DMS 273 (cell line): ENCODE measurements around the gene NUDT16.

Source experiments
- DNase-seq: peaks from one replicate; lab custom pipeline; 2025; ENCODE audit not compliant: unreplicated experiment; lab: John Stamatoyannopoulos, UW

The NUDT16 gene

GRCh38 chr3:131386429-131387165, 5.0 kb downstream of the NUDT16 start:
- no peak for DNase-seq

GRCh38 chr3:131387796-131388489, 6.4 kb downstream of the NUDT16 start:
- no peak for DNase-seq

GRCh38 chr3:131388490-131388799, 6.9 kb downstream of the NUDT16 start:
- no peak for DNase-seq

DNA sequence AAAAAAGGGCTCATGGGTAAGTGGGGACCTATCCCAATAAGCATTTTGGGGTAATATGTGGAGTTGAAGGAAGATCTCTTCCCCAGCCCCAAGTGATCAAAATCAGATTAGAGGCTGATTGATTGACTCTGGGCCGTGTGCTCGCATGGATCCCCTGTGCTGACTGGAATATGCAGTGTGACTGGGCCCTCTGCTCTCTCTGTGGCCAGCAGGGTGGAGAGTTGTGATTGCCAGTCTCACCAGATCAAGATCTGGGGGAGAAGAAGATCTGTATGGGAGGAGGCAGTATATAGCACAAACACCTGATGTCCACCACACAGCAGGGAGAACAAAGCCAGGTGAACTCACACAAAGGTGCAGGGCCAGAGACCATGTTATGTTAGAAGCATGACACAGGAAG, 8.8 kb downstream of the NUDT16 start:
- no peak for DNase-seq

DNA sequence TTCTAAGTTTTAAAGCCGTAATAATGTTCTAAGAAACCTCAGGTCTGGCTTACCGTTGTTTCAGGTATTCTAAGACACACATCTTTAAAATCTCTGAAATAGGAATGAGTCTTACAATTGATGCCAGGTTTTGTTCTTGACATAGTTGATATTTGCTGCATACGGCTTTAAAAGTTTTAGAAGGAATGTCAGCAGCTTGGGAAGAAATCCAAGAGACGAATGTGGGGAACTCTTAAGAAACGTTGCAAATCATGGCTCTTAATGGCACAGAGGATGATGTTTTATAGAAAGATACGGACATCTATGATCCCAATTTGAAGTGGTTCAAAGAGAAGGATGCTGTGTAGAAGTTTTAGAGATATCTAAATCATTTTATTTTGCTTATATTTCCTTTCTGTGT, 11.5 kb downstream of the NUDT16 start:
- DNase-seq: no peak

GRCh38 chr3:131393868-131394267, 12.3 kb downstream of the NUDT16 start:
- no peak for DNase-seq

DNA sequence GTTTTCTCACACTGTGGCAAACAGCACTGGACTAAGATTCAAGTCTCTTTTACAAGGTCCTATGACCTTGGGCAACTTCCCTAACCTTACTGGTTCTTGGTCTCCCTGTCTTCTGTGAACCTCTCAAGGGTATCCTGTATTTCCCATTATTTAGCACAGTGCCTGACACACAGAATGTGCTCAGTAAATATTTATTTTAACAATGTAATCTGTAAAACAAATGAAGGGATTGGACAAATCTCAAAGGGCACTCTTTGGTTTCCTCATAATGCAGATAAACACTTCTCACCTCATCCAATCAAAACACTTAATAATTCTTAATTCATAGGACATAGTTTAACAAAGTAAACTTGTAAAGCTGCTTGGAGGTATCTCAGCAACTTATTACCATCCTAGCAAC, 12.8 kb downstream of the NUDT16 start:
- no peak for DNase-seq

- peak; percentile 26 for DNase-seq
These were observed 14.6 kb downstream of the NUDT16 start for GRCh38 chr3:131396170-131396569.

DNA sequence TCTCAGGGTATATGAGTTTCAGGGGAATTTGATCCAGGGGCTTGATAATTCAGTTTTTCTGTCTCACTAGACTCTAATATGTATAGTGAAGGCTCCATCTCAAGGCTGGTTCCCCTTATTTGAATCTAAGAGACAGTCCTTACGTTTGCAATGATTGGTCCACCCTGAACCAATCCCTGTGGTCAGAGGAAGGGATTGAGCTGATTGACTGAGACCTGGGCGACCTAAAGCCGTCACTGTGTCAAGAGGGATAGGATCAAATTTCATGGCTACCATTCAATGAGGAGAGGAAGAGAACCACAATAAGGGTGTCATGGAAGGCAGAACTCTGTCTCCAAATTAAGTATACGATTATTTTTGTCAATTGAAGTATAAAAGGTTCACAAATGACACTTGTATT, 16.3 kb downstream of the NUDT16 start:
- DNase-seq: no peak

DNA sequence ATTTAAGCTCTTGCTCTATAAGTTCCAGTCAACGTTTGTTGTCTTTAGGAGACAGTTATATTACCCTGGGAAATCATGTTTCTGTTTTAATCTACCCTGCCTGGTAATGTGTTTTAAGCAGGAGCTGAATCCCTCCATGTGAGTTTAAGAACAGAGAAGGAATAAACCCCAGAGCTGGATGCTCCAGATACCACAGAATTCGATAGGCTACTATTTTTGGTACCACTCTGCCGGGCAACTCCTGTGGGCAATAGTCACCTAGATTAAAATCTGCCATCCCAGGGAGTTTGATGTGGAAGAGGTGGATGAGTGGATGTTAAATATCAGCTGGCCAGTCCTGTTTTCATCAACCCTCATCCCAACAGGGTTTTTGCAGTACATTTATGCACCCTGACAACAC, 20.4 kb downstream of the NUDT16 start:
- DNase-seq: no peak

DNA sequence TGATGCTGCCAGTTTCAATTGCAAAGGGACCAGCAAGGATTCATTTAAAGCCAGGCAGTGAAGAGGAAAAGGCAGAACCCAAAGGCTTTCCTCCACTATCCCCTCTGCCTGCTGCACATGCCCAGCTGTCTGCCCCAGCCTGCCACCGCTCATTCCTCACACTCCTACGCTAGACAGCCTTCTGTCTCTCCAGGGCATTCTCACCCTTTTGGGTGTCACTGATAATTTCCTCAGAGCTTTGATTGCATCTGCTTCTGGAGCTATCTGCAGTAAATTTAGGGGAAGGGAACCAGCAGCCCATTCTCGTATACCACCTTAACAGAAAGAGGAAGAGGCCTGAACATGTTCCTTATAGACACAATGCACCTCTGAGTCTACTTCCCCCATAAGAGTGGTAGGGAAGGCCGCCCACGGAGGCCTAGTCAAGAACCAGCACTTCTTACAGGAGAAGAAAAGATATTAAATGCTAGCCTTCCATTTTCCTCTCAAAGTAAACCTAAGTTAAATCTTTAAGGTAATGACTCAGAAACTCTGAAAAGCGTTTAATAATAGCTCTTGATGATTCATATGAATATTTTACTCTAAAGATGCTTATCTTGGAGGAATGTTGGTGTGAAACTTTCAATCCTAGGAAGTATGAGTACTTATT, 20.9 kb downstream of the NUDT16 start:
- DNase-seq: peak; percentile 40

GRCh38 chr3:131403216-131403895, 21.8 kb downstream of the NUDT16 start:
- DNase-seq: peak; percentile 29

DNA sequence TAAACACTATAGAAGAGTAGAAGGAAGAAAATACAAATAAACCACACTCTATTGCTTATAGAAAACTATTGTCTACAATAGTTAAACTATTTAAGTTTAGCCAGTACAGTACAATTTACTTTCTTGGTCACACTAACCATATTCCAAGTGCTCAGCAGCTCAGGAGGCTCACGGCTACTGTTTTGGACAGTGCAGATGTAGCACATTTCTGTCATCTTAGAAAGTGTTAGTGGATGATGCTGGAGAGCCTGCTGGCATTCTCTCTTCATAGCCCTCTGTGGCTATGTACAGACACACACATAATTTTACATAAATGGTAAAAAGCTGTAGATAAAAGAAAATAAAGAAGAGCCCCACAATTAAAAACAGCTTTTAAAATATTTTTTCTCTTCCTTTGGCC, 23.8 kb downstream of the NUDT16 start:
- DNase-seq: no peak

- no peak for DNase-seq
These were observed 24.7 kb downstream of the NUDT16 start for GRCh38 chr3:131406274-131406673.

DNA sequence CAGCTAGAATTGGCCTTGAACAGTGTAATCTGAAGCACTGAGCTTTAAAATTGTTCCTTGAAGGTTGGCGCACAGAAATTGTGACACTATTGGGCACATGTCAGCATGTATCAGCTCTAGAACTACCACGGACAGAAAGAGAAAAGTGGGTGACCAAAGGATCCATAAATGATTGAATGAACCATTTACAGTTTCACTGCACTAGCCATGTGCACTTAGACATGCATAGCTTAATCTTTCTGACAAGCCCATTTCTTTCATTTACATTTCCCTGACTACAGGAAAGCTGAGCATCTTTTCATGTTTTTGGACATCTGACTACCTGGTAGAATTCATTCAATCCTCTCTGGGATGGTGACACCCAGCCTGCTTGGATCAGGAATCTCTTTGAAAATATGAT, 36.2 kb downstream of the NUDT16 start:
- no peak for DNase-seq

- DNase-seq: no peak
These were observed 39.7 kb downstream of the NUDT16 start for GRCh38 chr3:131421301-131421700.

GRCh38 chr3:131421957-131422498, 40.5 kb downstream of the NUDT16 start:
- no peak for DNase-seq

- DNase-seq: peak; percentile 16
These were observed 45.7 kb downstream of the NUDT16 start for GRCh38 chr3:131427226-131427625.

- no peak for DNase-seq
These were observed 50.2 kb downstream of the NUDT16 start for GRCh38 chr3:131431754-131432153.

- no peak for DNase-seq
These were observed 50.9 kb downstream of the NUDT16 start for GRCh38 chr3:131432441-131432840.

DNA sequence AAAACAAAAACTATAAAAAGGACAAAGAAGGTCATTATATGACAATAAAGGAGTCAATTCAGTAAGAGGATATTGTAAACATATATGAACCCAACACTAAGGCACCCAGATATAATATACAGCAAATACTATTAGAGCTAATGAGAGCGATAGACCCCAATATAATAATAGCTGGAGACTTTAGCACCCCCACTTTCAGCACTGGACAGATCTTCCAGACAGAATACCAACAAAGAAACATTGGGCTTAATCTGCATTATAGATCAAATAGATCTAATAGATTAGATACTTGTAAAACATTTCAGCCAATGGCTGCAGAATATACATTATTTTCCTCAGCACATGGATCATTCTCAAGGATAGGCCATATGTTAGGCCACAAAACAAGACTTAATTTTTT, 53.4 kb downstream of the NUDT16 start:
- DNase-seq: no peak
